Neural cell (in vitro differentiated cells): Measurements from ENCODE around the gene OR1B1.

ENCODE experiments used
- CTCF ChIP-seq: fragments of 450-650 bp; IDR thresholded peaks from 2 replicates; pipeline ENCODE4 v1.5.1; 2014; ENCODE audit warnings: antibody characterized with exemption, mild to moderate bottlenecking, moderate library complexity; ENCODE audit not compliant: poor library complexity, severe bottlenecking
- EP300 ChIP-seq: fragments of 450-650 bp; conservative IDR thresholded peaks from 2 replicates; pipeline ENCODE4 v1.6.1; 2014; ENCODE audit warnings: antibody characterized with exemption, mild to moderate bottlenecking, moderate library complexity; ENCODE audit not compliant: poor library complexity, severe bottlenecking
- EZH2 ChIP-seq: fragments of 200-600, 300-800 bp; shearing (Covaris generic), sonication (generic); IDR thresholded peaks from 2 replicates; pipeline ENCODE4 v1.6.1; 2014; ENCODE audit warnings: antibody characterized with exemption, low read length, borderline replicate concordance, mild to moderate bottlenecking; ENCODE audit not compliant: insufficient read depth, poor library complexity, severe bottlenecking
- MXI1 ChIP-seq: fragments of 450-650 bp; conservative IDR thresholded peaks from 2 replicates; pipeline ENCODE4 v1.6.1; 2014; ENCODE audit warnings: antibody characterized with exemption, mild to moderate bottlenecking; ENCODE audit not compliant: poor library complexity, severe bottlenecking
- POLR2AphosphoS5 ChIP-seq: IDR thresholded peaks from 2 replicates; pipeline ENCODE4 v1.6.1; 2012
- RAD21 ChIP-seq: fragments of 450-650 bp; conservative IDR thresholded peaks from 2 replicates; pipeline ENCODE4 v1.6.1; 2014; ENCODE audit warnings: antibody characterized with exemption, mild to moderate bottlenecking, moderate library complexity
- REST ChIP-seq: IDR thresholded peaks from 2 replicates; pipeline ENCODE4 v1.6.1; 2012; ENCODE audit warnings: borderline replicate concordance
- SMC3 ChIP-seq: fragments of 450-650 bp; conservative IDR thresholded peaks from 2 replicates; pipeline ENCODE4 v1.6.1; 2014; ENCODE audit warnings: antibody characterized with exemption, mild to moderate bottlenecking, moderate library complexity; ENCODE audit not compliant: poor library complexity
- TAF1 ChIP-seq: IDR thresholded peaks from 2 replicates; pipeline ENCODE4 v1.6.1; 2012; ENCODE audit warnings: low read depth

- no peak for TF ChIP-seq CTCF
- TF ChIP-seq RAD21, result no peak
- TF ChIP-seq POLR2AphosphoS5, result no peak
- no peak for TF ChIP-seq EZH2
- no peak for TF ChIP-seq TAF1
- no peak for TF ChIP-seq REST
- no peak for TF ChIP-seq MXI1
- TF ChIP-seq EP300, result no peak
- TF ChIP-seq SMC3, result no peak
Measured at GRCh38 chr9:122579874-122580273, 77.6 kb downstream of the OR1B1 start.
